ENCODE results near the gene EMID1.

GRCh38 chr22:29308148-29308790 is 102.6 kb downstream of the EMID1 start:
- TF ChIP-seq, protein P1, sequence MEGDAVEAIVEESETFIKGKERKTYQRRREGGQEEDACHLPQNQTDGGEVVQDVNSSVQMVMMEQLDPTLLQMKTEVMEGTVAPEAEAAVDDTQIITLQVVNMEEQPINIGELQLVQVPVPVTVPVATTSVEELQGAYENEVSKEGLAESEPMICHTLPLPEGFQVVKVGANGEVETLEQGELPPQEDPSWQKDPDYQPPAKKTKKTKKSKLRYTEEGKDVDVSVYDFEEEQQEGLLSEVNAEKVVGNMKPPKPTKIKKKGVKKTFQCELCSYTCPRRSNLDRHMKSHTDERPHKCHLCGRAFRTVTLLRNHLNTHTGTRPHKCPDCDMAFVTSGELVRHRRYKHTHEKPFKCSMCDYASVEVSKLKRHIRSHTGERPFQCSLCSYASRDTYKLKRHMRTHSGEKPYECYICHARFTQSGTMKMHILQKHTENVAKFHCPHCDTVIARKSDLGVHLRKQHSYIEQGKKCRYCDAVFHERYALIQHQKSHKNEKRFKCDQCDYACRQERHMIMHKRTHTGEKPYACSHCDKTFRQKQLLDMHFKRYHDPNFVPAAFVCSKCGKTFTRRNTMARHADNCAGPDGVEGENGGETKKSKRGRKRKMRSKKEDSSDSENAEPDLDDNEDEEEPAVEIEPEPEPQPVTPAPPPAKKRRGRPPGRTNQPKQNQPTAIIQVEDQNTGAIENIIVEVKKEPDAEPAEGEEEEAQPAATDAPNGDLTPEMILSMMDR (optimal IDR thresholded peaks at IDR 0.05 in 1 of 3, IDR thresholded peaks at IDR 0.05 in 1 of 3, conservative IDR thresholded peaks at IDR 0.05 in 1 of 3; ENCODE audit: extremely low read depth in 1 of 3, insufficient read depth in 2 of 3, low read length in 3 of 3): no peak
- TF ChIP-seq EZH2 (IDR thresholded peaks at IDR 0.05; ENCODE audit: low read length): no peak

All from keratinocyte (primary cell).